T-helper 22 cell (primary cell): Measurements from ENCODE around the gene GATAD1.
"Not testable (repeated sequence)": the region's sequence is repeated elsewhere in the genome, so short reads cannot be mapped to it uniquely, and the experiment has no call there.

Experiments used
- DNase-seq: peaks from one replicate; pipeline ENCODE4 v3.0.0-alpha.2; 2020; ENCODE audit warnings: low read depth

The GATAD1 gene

DNA sequence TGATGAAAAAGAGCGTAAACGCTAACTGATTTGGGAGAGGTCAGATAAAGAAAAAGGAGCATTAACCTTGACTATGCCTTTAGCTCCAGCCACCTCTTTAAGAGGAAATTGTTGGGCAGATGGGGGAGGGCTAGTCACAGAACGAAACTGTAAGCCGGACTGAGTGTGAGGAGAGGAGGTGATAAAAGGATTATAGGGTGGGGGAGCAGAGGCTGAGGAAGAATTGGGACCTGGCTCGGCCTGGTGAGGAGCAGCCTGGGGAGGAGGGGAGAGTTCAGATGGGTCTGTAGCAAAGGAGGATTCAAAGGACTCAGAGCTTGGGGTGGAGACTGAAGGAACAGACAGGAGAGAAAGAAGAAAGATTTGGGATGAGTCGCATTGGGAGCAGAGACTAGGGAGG is 36.3 kb downstream of the GATAD1 start:
- not testable (repeated sequence) for DNase-seq

DNA sequence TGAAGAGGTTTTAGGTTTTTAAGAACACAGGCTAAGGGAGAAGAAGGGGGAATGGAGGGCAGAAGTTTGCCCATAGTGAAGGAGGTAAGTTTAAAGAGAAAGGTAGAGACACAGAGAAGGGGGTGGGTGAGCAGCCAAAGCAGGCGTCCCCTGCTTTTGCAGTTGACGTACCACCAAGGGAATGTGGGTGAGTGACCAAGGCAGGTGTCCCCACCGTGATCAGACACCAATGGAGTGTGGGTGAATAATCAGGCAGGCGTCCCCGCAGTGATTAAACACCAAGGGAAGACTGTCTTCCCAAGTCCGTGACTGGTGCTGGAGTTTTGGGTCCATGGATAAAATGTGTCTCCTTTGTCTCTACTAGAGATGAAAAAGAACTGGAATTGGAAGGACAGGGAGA is 36.9 kb downstream of the GATAD1 start:
- not testable (repeated sequence) for DNase-seq

- DNase-seq = no peak
Measured at GRCh38 chr7:92485267-92485892, 38.1 kb downstream of the GATAD1 start.

DNA sequence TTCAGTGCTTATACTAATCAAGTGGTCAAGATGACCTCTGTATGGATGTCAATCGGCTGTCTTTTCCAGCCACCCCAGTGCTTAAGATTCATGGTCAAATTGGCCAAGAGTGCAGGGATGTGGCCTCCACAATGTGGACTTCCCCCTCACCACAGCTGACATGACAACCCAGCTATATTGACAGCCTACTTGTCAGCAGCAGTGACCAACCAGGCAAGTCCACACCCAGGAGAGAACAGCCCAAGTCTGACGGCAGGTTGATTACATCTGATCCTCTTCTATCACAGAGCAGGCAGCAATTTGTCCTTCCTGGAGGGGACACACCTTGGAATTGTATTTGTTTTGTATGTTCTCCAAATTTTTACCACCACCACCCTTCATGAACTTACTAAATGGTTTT is 38.7 kb downstream of the GATAD1 start:
- DNase-seq = no peak

GRCh38 chr7:92487804-92488203 is 40.5 kb downstream of the GATAD1 start:
- no peak for DNase-seq

DNA sequence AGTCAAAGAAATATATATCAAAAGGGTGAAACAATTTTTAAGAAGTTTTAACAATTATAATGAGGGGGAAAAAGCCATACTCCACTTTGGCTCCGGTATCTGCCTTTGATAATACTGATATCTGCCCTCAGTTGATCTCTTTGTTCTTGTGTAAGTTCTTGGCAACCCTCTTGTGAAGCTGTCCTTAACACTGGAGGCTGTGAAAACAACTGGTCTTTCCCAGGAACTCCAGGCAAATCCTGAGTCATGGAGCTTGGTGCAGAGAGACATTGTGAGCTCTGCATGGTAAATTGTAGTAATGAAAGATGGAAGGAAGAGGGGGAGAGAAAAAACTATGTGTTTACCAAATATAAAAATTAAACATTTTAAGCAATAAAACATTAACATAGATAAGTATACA is 42.4 kb downstream of the GATAD1 start:
- DNase-seq = no peak

DNA sequence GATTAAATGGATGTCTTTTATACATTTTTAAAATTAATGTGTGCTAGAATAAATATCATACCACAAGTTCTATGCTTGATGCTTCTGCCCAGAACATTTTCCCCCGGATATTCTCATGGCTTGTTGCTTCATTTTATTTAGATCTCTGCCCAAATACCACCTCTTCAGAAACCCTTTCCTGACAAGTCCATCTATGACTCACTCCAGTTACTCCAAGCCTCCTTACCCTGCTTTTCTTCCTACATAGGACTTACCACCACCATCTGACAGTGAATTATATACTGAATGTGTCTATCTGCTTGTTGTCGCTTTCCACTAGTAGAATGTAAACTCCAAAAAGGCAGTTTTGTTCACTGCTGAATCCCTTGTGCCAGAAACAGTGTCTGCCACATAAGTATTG is 49.6 kb downstream of the GATAD1 start:
- DNase-seq = no peak

DNA sequence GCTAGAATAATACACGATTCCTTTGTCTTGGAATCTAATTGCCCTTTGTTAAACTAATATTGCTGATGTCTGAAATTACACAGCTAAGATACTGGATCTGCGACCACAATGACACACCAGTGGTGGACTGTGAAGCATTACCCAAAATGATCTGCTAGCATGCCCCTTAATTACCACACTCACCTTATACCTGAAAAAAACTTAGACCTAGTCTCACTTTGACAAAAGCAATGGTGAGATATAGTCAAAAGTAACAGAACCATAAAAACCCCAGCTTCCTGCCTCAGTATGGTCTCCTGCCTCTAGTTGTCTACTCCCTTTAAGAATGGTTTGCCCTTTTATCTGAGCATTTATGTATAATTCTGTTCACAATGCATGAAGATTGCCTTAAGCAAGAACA is 51.3 kb downstream of the GATAD1 start:
- no peak for DNase-seq

GRCh38 chr7:92503767-92504166 is 56.5 kb downstream of the GATAD1 start:
- DNase-seq = no peak

GRCh38 chr7:92504563-92504962 is 57.3 kb downstream of the GATAD1 start:
- DNase-seq = no peak

DNA sequence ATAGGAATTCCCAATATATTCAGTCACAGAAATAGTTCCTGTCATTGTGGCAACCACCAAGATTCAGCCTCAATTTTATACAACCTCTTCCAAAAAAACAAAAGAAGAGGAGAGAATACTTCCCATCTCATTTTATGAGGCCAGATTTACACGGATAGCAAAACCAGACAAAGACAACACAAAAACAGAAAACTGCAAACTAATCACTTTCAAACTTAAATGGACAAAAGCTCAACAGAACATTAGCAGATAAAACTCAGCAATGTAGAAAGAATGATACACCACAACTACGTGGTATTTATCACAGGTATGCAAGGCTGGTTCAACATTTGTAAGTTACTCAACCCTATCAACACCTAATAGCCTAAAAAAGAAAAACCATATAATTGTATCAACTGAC is 59.1 kb downstream of the GATAD1 start:
- no peak for DNase-seq

GRCh38 chr7:92508946-92509345 is 61.7 kb downstream of the GATAD1 start:
- DNase-seq = no peak
